AG08395 (cell line): ENCODE data around the gene ZNF181.
"Not testable (repeated sequence)": the region's sequence is repeated elsewhere in the genome, so short reads cannot be mapped to it uniquely, and the experiment has no call there.

ENCODE experiments used
- DNase-seq: peaks from one replicate; pipeline ENCODE4 v3.0.0; 2012; ENCODE audit warnings: mixed read lengths, low spot score

The ZNF181 gene

GRCh38 chr19:34733746-34734536, at the start of gene ZNF181:
Gene ZNF181, plus strand, starts transcription at chr19:34734243. Its CDS starts 795 bp downstream, at chr19:34735038.
- peak; percentile 90 for DNase-seq

- not testable (repeated sequence) for DNase-seq
These were observed 48.8 kb upstream of the ZNF181 start for GRCh38 chr19:34685266-34685665.

- no peak for DNase-seq
These were observed 47.6 kb upstream of the ZNF181 start for GRCh38 chr19:34686455-34686854.

GRCh38 chr19:34687348-34687747, 46.7 kb upstream of the ZNF181 start:
- DNase-seq, result no peak

GRCh38 chr19:34688592-34688991, 45.5 kb upstream of the ZNF181 start:
- no peak for DNase-seq

DNA sequence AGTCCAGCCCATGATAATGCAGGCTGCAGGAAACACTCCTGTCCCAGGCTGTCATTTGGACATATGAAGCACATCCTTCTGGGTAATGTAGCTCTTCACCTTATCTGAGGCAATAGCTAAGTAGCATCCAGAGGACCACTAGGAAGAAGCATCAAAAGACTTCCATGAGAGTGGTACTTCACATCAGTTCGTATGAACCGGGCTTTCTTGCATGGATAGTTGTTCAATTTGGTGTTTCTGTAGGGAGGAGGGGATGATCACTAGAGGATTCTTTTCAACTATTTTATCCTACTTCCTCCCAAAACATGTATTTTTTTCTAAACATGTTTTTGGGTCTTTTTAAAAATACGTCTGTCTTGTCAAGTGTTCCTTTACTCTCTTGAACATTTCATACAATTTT, 43.7 kb upstream of the ZNF181 start:
- no peak for DNase-seq

GRCh38 chr19:34692549-34692948, 41.5 kb upstream of the ZNF181 start:
- DNase-seq, result no peak

- no peak for DNase-seq
These were observed 26.4 kb upstream of the ZNF181 start for GRCh38 chr19:34707661-34708060.

GRCh38 chr19:34711890-34712289, 22.2 kb upstream of the ZNF181 start:
- no peak for DNase-seq

DNA sequence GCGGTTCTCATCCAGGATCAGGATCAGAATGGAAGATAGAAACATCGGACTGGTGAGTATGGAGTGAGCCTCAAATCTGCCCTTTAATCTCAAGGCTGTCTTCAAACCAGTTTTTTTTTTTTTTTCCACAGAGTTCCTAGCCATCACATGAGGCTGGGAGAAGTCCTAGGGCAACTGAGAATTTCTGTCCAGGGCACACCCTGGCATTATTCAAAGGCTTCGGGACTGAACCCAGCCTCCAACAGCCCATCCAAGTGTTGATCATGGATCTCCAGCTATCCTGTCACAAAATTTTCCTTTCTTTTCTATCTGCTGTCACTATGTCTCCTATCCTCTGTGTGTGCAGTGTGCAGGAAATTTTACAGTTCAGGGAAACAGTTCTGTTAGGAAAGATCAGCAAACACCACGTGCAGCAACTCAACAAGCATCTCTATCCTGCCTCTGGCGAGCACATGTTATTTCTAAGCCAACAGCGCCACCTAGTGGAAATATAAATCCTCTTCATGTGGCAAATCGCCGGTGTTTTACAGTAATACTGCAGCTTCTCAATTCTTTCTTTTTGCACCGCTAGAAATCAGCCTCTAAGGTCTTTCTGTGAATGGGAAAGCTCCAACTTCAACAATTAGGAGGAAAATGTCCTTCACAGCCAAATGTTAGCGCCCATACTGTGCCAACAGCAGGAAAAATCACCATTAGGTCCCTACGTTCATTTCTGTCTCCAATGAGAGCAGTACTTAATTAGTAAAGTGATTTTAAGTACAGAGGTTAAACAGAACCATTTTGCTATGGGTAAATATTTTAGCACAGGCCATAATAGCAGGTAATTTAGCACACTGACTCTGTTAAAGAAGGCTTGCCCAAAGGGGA, 21.4 kb upstream of the ZNF181 start:
- peak; percentile 80 for DNase-seq

- no peak for DNase-seq
These were observed 20.8 kb upstream of the ZNF181 start for GRCh38 chr19:34713262-34713637.

GRCh38 chr19:34715357-34715756, 18.7 kb upstream of the ZNF181 start:
- no peak for DNase-seq

GRCh38 chr19:34722353-34722752, 11.7 kb upstream of the ZNF181 start:
- no peak for DNase-seq

- no peak for DNase-seq
These were observed 8.6 kb upstream of the ZNF181 start for GRCh38 chr19:34725400-34725799.

DNA sequence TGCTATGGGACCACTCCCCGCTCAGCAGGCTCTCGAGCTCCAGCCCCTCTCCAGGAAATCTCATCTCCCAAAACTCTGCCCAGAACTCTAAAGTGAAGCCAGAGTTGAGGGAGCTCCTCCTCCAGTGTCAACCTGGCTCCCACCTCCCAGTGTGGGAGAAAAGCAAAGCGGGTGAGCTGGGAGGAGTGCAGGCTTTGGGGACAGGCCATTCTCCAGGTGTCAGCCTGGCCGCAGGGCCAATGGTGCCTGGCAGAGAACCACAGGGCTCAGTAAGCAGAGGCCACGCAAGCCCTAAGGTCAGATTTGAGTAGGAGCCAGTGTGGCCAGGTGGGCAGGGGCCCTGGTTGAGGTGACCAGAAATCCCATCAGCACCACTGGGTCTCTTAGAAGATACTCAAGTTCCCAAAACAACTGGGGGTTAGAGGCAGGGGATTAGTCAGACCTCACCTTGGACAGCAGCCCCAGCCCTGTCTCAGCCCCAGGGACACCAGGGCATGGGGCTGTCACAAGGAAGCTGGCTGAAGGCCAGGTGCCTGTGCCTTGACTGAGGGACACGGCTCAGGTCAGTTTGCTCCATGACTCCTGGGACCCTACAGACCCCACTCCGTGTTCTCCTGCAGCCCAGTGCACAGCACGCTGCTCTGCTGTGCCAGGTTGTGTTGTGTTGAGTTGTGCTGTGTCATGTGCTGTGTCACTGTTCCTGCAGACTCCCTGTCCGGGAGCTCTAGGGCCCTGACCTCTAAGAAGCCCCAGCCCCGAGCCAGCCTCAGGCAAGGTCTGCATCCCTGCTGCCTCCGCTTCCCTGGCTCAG, 2.8 kb upstream of the ZNF181 start:
- no peak for DNase-seq

DNA sequence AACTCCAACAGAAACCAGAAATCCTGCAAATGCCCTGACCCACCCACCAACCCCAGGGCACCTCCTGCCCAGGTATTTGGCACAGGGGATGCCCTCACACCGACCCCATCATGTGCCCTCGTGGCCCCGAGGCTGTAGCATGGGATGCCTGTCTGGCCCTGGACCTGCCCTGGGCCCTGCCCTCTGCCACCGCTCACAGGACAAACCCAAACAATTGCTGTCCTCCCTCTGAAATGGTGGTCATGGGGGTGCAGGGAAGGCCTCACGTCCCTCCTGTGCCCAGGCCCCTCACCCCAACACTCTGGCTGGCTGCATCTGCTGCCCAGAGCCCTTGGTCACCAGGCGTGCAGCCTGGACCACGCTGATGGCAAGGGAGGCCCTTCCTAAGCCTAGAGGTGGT, 2.1 kb upstream of the ZNF181 start:
- no peak for DNase-seq

- DNase-seq, result no peak
These were observed 1.3 kb upstream of the ZNF181 start for GRCh38 chr19:34732612-34733211.

GRCh38 chr19:34733266-34733745, 737 bp upstream of the ZNF181 start:
- DNase-seq, result no peak

- DNase-seq, result no peak
These were observed 577 bp downstream of the ZNF181 start for GRCh38 chr19:34734537-34735103.

GRCh38 chr19:34744896-34745690, 11.1 kb downstream of the ZNF181 start:
- no peak for DNase-seq

DNA sequence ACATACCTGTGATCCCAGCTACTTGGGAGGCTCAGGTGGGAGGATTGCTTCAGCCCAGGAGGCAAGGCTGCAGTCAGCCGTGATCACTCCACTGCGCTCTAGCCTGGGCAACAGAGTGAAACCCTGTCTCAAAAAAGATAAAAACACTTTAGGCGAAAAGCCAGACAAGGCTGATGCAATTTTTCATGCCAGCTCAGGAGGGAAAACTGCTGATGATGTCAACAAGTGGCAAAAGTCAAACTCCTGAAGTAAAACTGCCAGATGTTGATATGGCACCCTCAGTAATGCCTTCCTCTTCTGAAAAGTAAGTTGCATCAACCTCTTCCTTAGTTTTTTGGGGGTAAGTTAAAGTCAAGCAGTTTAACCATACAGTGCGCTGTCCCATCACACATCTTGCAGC, 23.4 kb downstream of the ZNF181 start:
- DNase-seq, result no peak
